ENCODE results near the gene MCCC2.
"Not testable (repeated sequence)": the region's sequence is repeated elsewhere in the genome, so short reads cannot be mapped to it uniquely, and the experiment has no call there.

MCCC2 gene

DNA sequence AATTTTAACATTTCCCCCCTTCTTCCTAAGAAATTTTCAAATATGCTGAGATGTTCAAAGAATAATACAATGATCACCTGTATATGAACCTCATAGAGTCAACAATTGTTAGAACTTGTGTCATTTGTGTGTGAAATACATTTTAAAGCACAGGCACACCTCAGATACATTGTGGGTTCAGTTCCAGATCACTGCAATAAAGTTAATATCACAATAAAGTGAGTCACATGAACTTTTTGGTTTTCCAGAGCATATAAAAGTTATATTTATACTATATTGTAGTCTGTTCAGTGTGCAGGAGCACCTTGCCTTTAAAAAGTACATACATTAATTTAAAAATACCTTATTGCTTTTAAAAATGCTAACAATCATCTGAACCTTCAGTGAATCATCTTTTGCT, 50.0 kb downstream of the MCCC2 start:
- Histone ChIP-seq H3K27me3 (ENCODE audit: low read depth, low read length) (no peaks in the 10 kb centered on the region), H3K9me3 (ENCODE audit: control insufficient read depth in 1 of 2, low read length in 2 of 2) (no peaks in the 10 kb centered on the region), H3K27ac (ENCODE audit: low read length) (no peak overlapping the region), H3K4me1 (ENCODE audit: control insufficient read depth in 1 of 2, insufficient read depth in 2 of 2, low read length in 2 of 2) (no peaks in the 10 kb centered on the region), H3K4me3 (ENCODE audit: low read depth in 1 of 2, low read length in 2 of 2) (no peak overlapping the region), H3K36me3 (ENCODE audit: control insufficient read depth in 1 of 2, insufficient read depth in 2 of 2, low read length in 2 of 2) (peaks cover 24 to 39% of the 10 kb centered on the region in 2 donors)

DNA sequence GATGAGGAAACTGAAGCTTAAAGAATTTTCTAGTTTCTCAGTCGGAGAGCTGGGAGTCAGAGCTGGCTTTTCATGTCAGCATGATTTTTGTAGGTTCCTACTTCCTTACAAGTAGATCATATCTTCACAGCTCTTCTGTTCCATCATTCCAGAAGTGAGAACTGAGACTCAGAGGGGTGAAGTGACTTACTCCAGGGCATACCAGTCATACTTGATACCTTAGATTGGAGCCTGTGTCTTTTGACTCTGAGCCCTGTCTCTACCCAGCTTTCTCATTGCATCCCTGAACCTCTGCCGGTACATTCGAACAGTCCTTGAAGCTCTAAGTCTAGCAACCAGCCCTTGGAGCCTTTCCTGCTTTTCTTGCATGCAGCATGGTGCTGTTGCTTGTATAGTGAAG, 53.3 kb downstream of the MCCC2 start:
- H3K36me3 ChIP-seq (ENCODE audit: control insufficient read depth in 1 of 2, insufficient read depth in 2 of 2, low read length in 2 of 2) = peaks cover 15 to 34% of the 10 kb centered on the region in 2 donors
- no peaks in the 10 kb centered on the region for H3K4me1 ChIP-seq (ENCODE audit: control insufficient read depth in 1 of 2, insufficient read depth in 2 of 2, low read length in 2 of 2)
- no peaks in the 10 kb centered on the region for H3K27me3 ChIP-seq (ENCODE audit: low read depth, low read length)
- H3K4me3 ChIP-seq (ENCODE audit: low read depth in 1 of 2, low read length in 2 of 2) = no peak overlapping the region
- H3K27ac ChIP-seq (ENCODE audit: low read length) = no peak overlapping the region
- H3K9me3 ChIP-seq (ENCODE audit: control insufficient read depth in 1 of 2, low read length in 2 of 2) = no peaks in the 10 kb centered on the region

DNA sequence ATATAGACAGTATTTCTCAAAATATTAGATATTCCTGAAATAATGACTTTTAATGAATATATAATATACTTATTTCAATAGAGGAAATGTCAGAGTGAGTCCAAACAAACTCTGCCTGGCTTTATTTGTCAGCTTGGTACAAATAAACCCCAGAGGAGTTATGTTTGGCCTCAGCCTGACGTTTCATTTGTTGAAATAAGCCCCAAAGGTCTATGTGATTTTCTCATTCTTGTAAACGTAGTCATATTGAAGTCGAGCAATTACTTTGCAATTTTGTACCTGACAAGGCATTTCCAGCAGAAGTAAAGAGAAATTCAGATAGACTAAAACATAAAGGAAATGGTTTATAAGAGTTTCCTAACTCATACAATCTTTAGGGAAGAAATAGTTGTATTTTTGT, 57.9 kb downstream of the MCCC2 start:
- Histone ChIP-seq H3K27ac (ENCODE audit: low read length) (no peak overlapping the region), H3K27me3 (ENCODE audit: low read depth, low read length) (no peaks in the 10 kb centered on the region), H3K4me1 (ENCODE audit: control insufficient read depth in 1 of 2, insufficient read depth in 2 of 2, low read length in 2 of 2) (no peaks in the 10 kb centered on the region), H3K36me3 (ENCODE audit: control insufficient read depth in 1 of 2, insufficient read depth in 2 of 2, low read length in 2 of 2) (peaks cover 37 to 48% of the 10 kb centered on the region in 2 donors), H3K4me3 (ENCODE audit: low read depth in 1 of 2, low read length in 2 of 2) (no peak overlapping the region), H3K9me3 (ENCODE audit: control insufficient read depth in 1 of 2, low read length in 2 of 2) (no peaks in the 10 kb centered on the region)

DNA sequence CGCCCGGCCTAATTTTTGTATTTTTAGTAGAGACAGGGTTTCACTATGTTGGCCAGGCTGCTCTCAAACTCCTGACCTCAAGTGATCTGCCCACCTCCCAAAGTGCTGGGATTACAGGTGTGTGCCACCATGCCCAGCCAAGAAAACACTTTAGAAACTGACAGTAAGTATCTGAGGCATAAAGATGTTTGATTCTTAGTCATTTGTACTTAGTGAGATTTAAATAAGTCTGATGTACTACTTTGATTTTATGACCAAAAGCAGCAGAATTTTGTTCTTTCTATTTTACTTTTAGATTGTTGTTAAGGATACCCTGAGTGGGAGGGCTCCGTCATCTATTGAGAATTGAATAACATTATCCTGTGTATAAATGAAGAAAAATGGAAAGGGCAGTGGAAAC, 63.8 kb downstream of the MCCC2 start:
- not testable (repeated sequence) for H3K27me3 ChIP-seq (ENCODE audit: low read depth, low read length); H3K27ac ChIP-seq (ENCODE audit: low read length); H3K4me3 ChIP-seq (ENCODE audit: low read depth in 1 of 2, low read length in 2 of 2); H3K4me1 ChIP-seq (ENCODE audit: control insufficient read depth in 1 of 2, insufficient read depth in 2 of 2, low read length in 2 of 2); H3K9me3 ChIP-seq (ENCODE audit: control insufficient read depth in 1 of 2, low read length in 2 of 2)
- H3K36me3 ChIP-seq (ENCODE audit: control insufficient read depth in 1 of 2, insufficient read depth in 2 of 2, low read length in 2 of 2) = peaks cover 40 to 43% of the 10 kb centered on the region in 2 donors

DNA sequence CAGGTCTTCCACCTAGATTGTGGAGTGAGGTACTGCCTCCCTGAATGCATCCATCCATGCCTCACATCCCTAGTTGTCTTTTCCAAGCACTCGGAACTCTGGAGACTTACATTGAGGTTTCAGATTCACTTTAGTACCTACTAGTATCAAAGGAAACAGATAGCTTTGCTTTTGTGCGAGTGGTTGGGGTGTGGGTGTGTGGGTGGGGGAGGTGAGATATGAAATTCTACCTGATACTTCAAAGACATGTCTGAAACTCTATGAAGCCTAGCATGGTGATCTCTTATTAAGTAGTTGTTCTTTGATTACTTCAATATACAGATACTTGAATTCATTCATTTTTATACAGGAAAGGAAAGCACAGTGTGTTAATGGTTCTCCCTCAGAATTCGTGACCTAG, 64.4 kb downstream of the MCCC2 start:
- Histone ChIP-seq H3K4me1 (ENCODE audit: control insufficient read depth in 1 of 2, insufficient read depth in 2 of 2, low read length in 2 of 2) (no peaks in the 10 kb centered on the region), H3K27ac (ENCODE audit: low read length) (no peak overlapping the region), H3K27me3 (ENCODE audit: low read depth, low read length) (no peaks in the 10 kb centered on the region), H3K36me3 (ENCODE audit: control insufficient read depth in 1 of 2, insufficient read depth in 2 of 2, low read length in 2 of 2) (peaks cover 34 to 37% of the 10 kb centered on the region in 2 donors), H3K4me3 (ENCODE audit: low read depth in 1 of 2, low read length in 2 of 2) (no peak overlapping the region), H3K9me3 (ENCODE audit: control insufficient read depth in 1 of 2, low read length in 2 of 2) (no peaks in the 10 kb centered on the region)

DNA sequence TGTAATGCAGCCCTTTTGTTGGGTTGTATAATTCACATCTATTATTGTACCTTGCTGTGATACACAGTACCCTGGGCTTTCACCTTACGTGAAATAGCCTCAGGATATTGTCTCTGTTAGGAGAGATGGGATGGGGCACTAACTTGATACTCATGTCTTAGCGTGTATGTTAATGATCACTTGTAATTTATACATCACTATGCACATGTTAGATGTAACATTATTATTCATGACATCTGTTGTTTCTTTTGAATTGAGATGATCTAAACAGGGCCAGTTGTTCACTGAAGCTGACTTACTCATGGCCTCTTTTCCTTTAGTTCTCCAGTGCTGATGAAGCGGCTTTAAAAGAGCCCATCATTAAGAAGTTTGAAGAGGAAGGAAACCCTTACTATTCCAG, 65.2 kb downstream of the MCCC2 start:
- H3K36me3 ChIP-seq (ENCODE audit: control insufficient read depth in 1 of 2, insufficient read depth in 2 of 2, low read length in 2 of 2) = peaks cover 30 to 31% of the 10 kb centered on the region in 2 donors
- no peak overlapping the region for H3K27ac ChIP-seq (ENCODE audit: low read length)
- H3K4me1 ChIP-seq (ENCODE audit: control insufficient read depth in 1 of 2, insufficient read depth in 2 of 2, low read length in 2 of 2) = no peaks in the 10 kb centered on the region
- no peak overlapping the region for H3K4me3 ChIP-seq (ENCODE audit: low read depth in 1 of 2, low read length in 2 of 2)
- no peaks in the 10 kb centered on the region for H3K27me3 ChIP-seq (ENCODE audit: low read depth, low read length)
- H3K9me3 ChIP-seq (ENCODE audit: control insufficient read depth in 1 of 2, low read length in 2 of 2) = no peaks in the 10 kb centered on the region

DNA sequence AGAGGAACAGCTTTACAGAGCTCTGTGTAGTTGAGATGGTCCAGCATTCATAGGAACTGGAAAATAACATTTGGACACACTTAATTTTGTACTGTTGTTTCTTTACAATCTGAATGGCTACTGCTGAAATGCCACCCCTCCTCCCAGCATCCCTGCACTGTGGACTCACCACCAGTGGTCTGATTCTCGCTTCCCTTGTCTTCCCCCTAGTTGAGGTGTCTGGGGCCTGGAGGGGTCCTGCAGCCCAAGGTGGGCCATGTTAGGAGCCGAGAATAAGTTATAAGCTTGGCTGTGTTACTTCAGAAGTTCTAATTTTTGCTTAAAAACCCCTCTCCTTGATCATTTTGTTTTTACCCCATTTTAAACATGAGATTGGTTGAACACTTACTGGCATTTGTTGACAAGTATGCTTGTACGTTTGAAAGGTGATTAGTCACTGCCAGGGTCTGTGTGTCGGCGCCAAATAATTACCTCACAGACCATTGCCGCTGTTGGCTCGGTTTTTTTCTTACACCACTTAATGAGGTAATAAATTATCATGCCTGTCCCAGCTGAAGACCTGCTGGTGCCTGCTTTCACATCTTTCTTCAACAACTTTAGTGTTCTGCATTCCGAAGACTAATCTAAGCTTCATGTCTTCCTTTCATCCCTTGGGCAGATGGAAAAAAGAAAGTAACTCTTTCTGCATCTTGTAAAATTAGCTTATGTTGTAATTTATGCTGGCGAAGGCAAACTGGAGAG, 65.8 kb downstream of the MCCC2 start:
- no peaks in the 10 kb centered on the region for H3K4me1 ChIP-seq (ENCODE audit: control insufficient read depth in 1 of 2, insufficient read depth in 2 of 2, low read length in 2 of 2)
- peaks cover 28 to 33% of the 10 kb centered on the region in 2 donors for H3K36me3 ChIP-seq (ENCODE audit: control insufficient read depth in 1 of 2, insufficient read depth in 2 of 2, low read length in 2 of 2)
- no peak overlapping the region for H3K27ac ChIP-seq (ENCODE audit: low read length)

DNA sequence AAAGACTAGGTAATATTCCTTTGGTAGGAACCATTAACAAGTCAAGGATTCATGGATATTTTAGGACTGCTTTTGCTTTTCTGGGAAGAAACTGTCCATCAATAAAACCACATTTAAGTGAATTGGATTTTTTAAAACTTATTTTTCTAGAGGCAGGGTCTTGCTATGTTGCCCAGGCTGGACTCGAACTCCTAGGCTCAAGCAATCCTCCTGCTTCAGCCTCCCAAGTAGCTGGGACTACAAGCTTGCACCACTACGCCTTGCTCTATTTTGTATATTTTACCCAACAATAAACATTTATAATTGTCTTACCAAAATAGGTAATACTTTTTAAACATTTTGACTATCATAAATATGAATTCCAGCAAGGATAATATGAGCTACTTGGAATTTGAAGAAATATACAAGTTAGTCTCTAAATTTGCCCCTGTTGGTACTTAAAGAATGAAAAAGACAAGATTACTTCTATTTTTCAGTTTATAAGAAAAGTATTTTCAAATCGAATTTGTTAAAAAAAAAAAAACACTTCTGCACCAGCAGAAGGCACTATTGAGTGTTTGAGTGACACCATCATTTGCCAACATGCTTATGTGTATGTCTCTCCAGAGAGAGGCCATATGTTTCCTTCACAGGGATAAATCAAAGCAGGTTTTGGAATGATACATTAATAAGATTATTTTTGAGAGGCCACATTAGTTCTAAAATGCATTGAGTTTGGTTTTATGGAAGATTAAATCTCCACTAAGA, 71.9 kb downstream of the MCCC2 start:
- H3K4me3 ChIP-seq (ENCODE audit: low read depth in 1 of 2, low read length in 2 of 2) = no peak overlapping the region
- H3K36me3 ChIP-seq (ENCODE audit: control insufficient read depth in 1 of 2, insufficient read depth in 2 of 2, low read length in 2 of 2) = peaks cover 4 to 8% of the 10 kb centered on the region in 2 donors
- H3K9me3 ChIP-seq (ENCODE audit: control insufficient read depth in 1 of 2, low read length in 2 of 2) = no peaks in the 10 kb centered on the region
- no peak overlapping the region for H3K27ac ChIP-seq (ENCODE audit: low read length)
- no peaks in the 10 kb centered on the region for H3K4me1 ChIP-seq (ENCODE audit: control insufficient read depth in 1 of 2, insufficient read depth in 2 of 2, low read length in 2 of 2)
- no peaks in the 10 kb centered on the region for H3K27me3 ChIP-seq (ENCODE audit: low read depth, low read length)

More for the DNA sequence above, 65.8 kb downstream of the MCCC2 start:
- H3K9me3 ChIP-seq (ENCODE audit: control insufficient read depth in 1 of 2, low read length in 2 of 2) = no peaks in the 10 kb centered on the region
- no peak overlapping the region for H3K4me3 ChIP-seq (ENCODE audit: low read depth in 1 of 2, low read length in 2 of 2)
- H3K27me3 ChIP-seq (ENCODE audit: low read depth, low read length) = no peaks in the 10 kb centered on the region

DNA sequence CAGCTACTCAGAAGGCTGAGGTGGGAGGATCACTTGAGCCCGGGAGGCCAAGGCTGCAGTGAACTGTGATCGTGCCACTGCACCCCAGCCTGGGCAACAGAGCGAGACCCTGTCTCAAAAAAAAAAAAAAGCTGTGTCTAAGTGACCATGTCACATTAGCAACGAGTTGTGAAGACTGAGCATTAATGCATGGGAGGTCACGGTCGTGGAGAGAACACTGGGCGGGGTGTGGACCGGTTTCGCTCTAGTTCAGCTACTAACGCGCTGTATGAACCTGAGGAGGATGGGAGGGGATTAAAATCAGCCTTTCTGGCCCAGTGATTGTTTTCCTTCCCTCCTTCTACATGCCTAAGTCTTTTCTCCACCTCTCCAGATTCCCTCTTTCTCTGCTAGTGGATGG, 75.2 kb downstream of the MCCC2 start:
- H3K9me3 ChIP-seq (ENCODE audit: control insufficient read depth in 1 of 2, low read length in 2 of 2) = no peaks in the 10 kb centered on the region
- H3K36me3 ChIP-seq (ENCODE audit: control insufficient read depth in 1 of 2, insufficient read depth in 2 of 2, low read length in 2 of 2) = peaks cover 4% of the 10 kb centered on the region in 2 donors
- no peak overlapping the region for H3K4me3 ChIP-seq (ENCODE audit: low read depth in 1 of 2, low read length in 2 of 2)
- H3K27me3 ChIP-seq (ENCODE audit: low read depth, low read length) = no peaks in the 10 kb centered on the region
- no peaks in the 10 kb centered on the region for H3K4me1 ChIP-seq (ENCODE audit: control insufficient read depth in 1 of 2, insufficient read depth in 2 of 2, low read length in 2 of 2)
- H3K27ac ChIP-seq (ENCODE audit: low read length) = no peak overlapping the region

DNA sequence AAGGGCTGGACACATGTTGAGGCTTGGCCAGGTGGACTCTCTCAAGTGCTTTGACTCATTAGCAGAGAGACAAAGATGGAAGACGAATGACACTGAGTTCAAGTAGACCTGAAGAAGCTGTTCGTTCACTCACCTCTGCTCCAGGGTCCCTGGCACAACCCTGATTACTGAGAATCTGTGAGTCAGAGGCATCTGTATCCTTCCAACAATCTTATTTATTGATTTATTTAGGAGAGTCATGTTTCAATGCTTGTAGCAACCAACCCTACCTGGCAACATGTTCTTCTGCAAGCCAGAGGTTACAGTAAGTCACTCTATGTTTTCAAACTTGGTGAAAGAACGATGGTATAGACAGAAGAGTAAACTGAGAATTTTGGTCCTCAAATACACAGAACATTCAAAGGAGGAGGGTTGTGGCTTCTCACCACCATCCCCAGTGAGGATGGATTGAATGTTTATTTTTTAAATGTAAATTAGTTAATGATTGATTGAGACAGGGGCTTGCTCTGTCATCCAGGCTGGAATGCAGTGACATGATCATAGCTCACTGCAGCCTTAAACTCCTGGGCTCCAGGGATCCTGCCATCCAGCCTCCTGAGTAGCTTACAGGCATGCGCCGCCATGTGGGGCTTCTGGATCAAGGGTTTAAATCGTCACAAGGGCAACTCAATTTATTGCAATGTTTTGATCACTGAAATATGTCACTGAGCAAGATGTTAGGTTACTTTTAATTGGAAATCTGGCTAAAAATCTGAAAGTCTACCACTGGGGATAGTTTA, 76.2 kb downstream of the MCCC2 start:
- no peak overlapping the region for H3K4me3 ChIP-seq (ENCODE audit: low read depth in 1 of 2, low read length in 2 of 2)
- H3K36me3 ChIP-seq (ENCODE audit: control insufficient read depth in 1 of 2, insufficient read depth in 2 of 2, low read length in 2 of 2) = no peaks in the 10 kb centered on the region
- H3K9me3 ChIP-seq (ENCODE audit: control insufficient read depth in 1 of 2, low read length in 2 of 2) = no peaks in the 10 kb centered on the region
- H3K4me1 ChIP-seq (ENCODE audit: control insufficient read depth in 1 of 2, insufficient read depth in 2 of 2, low read length in 2 of 2) = no peaks in the 10 kb centered on the region
- no peaks in the 10 kb centered on the region for H3K27me3 ChIP-seq (ENCODE audit: low read depth, low read length)
- H3K27ac ChIP-seq (ENCODE audit: low read length) = no peak overlapping the region

DNA sequence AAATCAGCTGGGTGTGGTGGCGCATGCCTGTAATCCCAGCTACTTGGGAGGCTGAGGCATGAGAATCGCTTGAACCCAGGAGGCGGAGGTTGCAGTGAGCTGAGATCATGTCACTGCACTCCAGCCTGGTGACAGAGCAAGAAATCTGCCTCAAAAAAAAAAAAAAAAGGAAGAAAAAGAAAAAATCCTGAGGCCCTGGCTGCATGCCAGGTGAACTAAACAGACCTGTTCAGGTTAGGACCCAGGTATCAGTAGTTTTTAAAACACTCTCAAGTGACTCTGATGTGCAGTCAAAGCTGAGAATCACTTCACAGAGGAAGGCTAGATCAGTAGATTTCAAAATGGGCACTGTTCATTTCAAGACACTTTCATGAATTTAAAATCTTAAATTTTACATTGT, 77.5 kb downstream of the MCCC2 start:
- not testable (repeated sequence) for H3K27ac ChIP-seq (ENCODE audit: low read length); H3K4me3 ChIP-seq (ENCODE audit: low read depth in 1 of 2, low read length in 2 of 2); H3K27me3 ChIP-seq (ENCODE audit: low read depth, low read length); H3K9me3 ChIP-seq (ENCODE audit: control insufficient read depth in 1 of 2, low read length in 2 of 2); H3K4me1 ChIP-seq (ENCODE audit: control insufficient read depth in 1 of 2, insufficient read depth in 2 of 2, low read length in 2 of 2); H3K36me3 ChIP-seq (ENCODE audit: control insufficient read depth in 1 of 2, insufficient read depth in 2 of 2, low read length in 2 of 2)
